HUDEP-2 (cell line): ENCODE data around the gene AP2M1.
"Not testable (repeated sequence)": the region's sequence is repeated elsewhere in the genome, so short reads cannot be mapped to it uniquely, and the experiment has no call there.

Experiments used
- DNase-seq, 76 experiments: peaks; one replicate each; lab custom pipeline; 2025; ENCODE audit not compliant: unreplicated experiment in 76 of 76; lab: John Stamatoyannopoulos, UW

Gene AP2M1

DNA sequence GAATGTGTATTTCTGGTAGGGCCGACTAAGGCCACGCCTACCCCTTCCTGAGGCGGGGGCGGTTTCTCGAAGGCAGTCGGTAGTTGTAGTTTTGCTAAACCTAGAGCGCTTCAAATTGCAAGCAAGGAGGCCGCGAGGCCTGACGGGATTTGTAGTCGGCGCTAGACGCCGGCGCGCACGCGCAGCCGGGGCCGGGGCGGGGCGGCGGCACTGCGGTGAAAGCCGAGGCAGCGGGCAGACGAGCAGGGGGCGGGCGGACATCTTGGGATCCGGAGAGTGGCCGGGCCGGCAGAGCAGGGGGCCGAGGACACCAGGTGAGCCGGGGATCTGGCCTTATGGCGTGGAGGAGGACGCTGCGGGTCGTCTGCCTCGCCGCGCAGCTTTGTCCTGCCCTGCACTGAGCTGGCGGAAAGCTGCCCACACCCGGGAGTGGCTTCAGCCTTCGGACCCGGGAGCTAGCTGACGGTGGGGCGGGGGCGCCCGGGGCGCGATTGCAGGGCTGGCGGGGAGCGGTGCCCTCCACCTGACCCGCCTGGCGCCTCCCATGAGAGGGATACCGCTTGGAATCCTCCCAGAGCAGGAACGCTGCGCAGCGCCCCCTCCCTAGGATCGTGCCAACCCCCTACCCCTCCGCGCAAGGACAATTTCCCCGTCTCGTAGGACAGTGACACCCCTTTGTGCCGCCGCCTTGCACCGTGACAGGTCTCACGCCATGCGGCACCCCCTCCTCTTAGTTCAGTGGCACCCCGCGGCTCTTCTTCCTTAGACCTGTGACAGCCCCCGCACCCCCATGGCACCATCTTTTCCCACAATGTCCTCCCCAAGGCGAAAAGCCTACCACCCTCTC lies at the start of gene AP2M1:
TSS of gene AP2M1 (plus strand) at position 210 of the 847 bp plus-strand sequence. CDS start 2,139 bp downstream, outside the sequence.
- DNase-seq = peak; percentile 29 to 99 (median 95)

DNA sequence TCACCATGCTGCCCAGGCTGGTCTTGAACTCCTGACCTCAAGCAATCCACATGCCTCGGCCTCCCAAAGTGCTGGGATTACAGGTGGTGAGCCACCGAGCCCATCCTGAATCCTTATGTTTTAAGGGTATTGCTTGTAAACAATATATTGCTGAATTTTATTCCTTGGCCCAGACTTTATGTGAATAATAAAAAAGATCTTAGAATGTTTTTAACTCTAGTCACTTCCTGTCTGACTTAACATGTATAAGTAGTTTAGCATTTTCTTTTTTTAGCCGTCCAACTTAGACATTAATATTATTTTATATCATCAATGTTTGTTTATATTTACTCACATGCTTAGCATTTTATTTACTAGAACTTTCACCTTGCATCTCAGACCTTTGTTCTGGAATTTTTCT lies 48.6 kb upstream of the AP2M1 start:
- no peak for DNase-seq

DNA sequence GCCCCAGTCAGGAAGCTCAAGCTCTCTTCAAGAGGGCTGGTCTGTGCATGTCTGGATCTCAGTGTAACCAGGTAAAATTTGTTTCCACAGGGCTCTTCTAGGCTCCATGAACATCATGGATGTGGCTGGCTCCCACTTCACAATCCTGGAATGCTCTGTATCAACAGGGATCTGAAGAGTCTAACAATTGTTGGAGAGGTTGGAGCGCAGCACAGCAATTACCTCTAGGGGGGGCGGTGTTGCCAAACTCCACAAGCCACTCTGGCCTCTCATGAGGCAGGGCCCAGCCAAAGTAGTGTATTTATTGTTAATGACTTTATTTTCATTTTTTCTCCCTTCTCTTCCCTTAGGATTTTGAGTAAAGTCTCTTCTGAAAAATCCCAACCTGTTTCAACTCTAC lies 45.6 kb upstream of the AP2M1 start:
- DNase-seq = peak in 43 of 76 experiments; percentile 5 to 49 (median 21)

DNA sequence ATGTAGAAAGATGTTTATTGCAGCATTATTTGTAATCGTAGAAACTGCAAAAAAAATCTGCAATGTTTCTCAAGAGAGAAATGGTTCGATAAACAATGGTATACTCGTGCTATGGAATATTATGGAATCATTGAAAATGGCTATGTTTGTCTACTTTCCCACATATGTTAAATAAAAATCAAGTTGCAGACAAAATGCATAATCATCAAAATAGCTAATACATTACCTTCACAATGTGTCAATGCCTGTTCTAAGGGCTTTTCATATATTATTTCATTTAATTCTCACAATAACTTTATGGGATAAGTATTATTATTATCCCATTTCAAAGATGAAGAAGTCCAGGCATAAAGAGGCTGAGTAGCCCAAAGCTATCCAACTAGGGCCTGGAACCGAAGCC lies 41.7 kb upstream of the AP2M1 start:
- DNase-seq = no peak

DNA sequence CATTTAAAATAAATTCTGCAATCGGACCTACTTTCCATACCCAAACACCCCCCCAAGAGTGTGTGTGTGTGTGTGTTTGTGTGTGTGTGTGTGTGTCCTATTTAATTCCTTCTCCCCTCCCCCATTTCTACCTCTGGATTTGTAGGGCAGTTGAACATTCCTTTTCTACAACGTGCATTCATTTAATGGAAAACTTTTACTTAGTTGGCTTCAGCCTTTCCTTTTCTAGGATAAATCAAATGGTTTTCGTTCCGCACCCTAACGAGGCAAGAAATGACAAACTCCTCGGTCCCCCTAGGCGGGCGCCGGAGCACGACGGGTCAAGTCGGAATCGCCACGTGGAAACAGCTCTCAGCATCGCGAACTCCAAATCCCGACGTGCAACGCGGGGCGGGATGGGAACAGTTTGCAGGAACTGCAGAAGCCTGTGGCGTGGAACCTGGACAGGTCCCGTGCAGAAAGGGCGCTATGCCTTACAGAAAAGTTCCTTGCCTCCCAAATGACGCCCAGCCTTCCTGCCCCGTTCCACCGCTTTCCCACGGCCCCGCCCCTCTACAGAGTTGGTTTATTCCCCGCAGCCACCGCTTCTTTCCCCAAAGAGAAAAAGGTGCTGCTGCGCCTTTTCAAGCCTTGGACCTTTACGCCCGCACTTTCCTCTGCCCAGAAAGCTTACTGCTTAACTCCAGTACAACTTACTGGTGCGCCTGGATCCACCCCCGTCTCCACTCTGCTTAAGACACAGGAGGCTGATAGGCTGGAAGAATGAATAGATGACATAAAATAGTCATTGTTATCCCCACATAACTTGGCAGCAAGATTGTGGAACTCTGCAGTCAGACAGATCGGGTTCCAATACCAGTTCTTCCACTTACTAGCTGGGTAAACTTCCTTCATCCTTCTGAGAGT lies 40.6 kb upstream of the AP2M1 start:
- DNase-seq = peak in 73 of 76 experiments; percentile 10 to 84 (median 69)

DNA sequence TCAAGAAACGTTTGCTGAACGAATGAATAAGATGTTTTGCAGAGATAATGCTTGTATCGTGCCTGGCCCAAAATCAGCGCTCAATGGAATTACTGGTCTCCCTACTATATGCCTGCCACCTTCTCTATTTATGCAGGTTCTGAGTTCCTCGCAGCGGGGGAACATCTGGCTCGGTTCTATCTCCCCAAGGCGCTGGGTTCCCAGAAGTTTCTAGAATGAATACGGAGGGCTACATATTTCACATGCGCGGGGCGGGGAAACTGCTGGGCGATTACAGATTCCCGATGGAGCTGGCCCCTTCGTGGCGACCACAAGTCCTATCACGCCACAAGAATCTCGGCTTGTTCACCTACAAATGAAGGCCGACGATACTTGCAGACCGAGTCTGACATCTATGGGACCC lies 39.9 kb upstream of the AP2M1 start:
- peak in 8 of 76 experiments; percentile 34 to 58 (median 42) for DNase-seq

DNA sequence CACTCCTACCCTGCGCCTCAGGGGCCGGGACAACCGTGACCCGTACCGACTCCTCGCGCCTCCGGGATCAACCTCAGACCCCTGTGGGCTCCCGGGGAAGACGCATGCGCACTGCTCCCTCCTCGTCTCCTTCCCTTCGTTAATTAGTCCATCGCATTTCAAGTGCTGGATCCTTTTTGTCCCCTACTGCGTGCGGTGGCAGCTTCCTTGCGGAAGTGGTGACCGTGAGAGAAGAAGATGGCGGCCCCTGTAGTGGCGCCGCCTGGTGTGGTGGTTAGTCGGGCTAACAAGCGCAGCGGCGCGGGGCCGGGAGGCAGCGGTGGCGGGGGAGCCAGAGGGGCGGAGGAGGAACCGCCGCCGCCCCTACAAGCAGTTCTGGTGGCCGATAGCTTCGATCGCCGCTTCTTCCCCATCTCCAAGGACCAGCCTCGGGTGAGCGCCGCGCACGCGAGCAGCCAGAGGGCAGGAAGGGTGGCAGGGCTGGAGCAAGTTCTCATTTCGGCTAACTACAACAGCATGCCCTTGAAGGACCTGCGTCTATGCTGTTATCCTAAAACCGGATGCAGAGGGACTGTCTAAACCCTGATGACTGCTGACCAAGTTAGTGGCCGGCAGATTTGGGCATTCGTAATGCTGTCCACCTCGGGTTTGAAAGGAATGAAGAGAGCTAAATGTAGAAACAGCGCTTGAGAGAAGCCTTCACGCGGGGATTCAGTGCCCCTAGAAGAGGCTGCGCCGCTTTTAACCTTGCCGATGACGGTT lies 39.3 kb upstream of the AP2M1 start, which contains the start of gene EIF2B5:
TSS of gene EIF2B5 (plus strand) at position 210 of the 762 bp plus-strand sequence. CDS start at position 238, 28 bp downstream.
- DNase-seq = peak in 74 of 76 experiments; percentile 19 to 89 (median 80)

DNA sequence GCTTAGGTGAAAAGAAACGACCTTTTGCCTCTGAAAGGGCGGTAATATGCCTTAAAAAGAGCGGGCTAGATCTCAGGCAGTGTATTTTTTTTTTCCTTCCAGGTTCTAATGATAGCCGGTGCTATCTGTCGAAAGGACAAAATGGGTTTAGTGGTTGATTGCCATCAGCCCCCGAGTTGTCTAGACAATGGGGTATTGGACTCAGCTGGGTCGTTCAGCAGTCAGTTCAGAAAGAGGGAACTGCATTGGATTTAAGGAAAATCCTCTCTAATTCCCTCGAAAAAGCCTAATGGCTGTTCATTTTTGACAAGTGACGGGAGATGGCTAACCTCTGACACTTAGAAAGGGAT lies 38.8 kb upstream of the AP2M1 start:
- DNase-seq = peak in 3 of 76 experiments; percentile 11 to 15 (median 12)

DNA sequence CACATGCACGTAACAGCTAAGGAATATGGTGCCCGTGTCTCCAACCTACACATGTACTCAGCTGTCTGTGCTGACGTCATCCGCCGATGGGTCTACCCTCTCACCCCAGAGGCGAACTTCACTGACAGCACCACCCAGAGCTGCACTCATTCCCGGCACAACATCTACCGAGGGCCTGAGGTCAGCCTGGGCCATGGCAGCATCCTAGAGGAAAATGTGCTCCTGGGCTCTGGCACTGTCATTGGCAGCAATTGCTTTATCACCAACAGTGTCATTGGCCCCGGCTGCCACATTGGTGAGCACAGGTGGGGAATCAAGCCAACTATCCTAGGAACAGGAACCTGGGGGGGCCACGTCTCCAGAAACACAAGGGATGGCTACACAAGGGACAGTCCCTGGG lies 34.2 kb upstream of the AP2M1 start:
- no peak for DNase-seq

DNA sequence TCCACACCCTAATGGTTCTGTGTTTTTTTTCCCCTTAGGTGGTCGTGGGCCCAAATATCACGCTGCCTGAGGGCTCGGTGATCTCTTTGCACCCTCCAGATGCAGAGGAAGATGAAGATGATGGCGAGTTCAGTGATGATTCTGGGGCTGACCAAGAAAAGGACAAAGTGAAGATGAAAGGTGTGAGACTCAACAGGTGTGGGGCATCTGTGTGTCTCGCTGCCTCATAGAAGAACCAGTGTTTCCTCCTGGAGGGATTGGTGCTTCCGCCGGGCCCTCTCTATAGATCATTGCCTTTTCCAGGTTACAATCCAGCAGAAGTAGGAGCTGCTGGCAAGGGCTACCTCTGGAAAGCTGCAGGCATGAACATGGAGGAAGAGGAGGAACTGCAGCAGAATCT lies 32.5 kb upstream of the AP2M1 start:
- no peak for DNase-seq

DNA sequence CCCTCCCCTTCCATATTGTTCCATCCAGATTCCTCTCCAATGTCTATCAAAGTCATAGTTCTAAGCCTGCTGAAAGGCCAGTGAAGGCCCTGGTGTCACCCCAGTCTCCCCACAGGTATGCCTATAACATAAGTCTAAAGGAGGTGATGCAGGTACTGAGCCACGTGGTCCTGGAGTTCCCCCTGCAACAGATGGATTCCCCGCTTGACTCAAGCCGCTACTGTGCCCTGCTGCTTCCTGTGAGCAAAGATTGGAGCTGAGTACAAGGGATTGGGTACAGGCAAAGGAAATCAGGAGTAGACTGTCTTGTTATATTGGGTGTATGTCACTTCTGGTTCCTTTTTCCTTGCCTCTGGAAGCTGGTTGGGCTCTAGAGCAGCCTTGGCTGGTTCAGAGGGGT lies 31.3 kb upstream of the AP2M1 start:
- DNase-seq = no peak

DNA sequence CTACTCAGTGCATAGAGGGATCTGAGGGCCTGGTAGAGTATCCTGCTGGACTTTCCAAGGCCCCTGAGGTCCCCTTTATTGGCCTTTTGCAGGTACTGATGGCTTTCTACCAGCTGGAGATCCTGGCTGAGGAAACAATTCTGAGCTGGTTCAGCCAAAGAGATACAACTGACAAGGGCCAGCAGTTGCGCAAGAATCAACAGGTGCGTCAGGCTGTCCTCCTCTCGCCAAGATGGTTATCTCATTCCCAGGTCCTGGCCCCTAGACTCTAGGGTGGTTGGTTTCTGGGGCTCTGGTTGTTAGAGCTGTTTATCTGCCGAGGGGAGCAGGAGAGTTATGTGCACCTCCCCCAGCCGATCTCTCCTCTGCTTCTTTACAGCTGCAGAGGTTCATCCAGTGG lies 30.1 kb upstream of the AP2M1 start:
- DNase-seq = no peak

DNA sequence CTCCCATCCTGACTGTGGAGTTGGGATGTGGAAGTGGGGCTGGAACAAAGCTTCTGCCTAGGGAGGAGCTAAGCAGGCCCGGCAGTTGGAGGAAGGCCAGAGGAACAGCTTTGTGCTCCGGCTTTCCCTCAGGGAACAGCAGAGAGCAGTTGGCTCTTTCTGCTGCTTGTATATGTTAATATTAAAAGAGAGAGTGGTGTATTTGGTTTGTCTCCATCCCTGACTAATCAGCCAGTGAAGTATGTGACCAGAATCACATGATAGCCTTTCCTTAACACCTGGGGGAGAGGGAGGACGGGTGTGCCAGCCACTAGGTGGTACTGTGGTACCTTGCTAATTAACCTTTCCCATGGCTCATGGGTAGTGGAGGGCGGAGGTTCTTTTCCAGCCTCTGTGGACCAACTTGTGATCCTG lies 29.5 kb upstream of the AP2M1 start:
- peak in 19 of 76 experiments; percentile 2 to 50 (median 12) for DNase-seq

DNA sequence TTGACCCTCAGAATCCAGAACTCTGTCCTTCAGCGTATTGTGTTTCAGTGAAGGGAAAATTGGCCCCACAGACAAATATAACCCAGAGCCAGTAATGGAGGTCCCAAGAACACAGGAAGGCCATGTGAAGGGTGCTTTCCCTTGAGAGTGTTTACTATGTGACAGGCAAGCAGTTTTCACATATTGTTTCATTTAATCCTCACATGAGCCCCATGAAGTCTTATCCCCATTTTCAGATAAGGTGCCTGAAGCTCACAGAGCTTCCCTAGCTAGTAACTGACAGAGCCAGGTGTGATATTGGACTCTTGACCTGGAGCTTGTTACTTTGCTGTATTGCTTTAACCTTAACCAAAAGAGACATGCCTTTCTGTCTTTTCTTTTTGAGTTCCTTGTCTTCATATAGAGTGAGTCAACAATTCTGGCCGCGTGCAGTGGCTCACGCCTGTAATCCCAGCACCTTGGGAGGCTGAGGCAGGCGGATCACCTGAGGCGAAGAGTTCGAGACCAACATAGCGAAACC lies 28.8 kb upstream of the AP2M1 start:
- no peak for DNase-seq

DNA sequence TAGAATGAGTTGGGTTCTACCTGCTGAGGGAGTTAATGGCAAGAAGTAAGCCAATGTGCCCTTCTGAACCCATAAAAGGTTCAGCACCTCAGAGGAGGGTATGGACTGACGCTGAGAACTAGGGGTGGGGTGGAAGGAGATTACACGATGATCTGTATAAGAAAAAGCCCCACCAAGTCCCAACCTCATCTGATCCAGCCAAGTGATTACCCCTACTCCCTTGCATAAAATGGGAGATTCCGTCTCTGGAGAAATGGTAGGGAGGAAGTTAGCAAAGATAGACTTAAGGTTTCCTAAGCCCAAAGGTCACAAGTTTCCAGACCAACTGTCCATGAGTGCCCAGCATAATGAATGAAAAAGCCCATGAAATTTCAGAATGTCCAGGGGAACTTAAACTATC lies 26.6 kb upstream of the AP2M1 start:
- no peak for DNase-seq

DNA sequence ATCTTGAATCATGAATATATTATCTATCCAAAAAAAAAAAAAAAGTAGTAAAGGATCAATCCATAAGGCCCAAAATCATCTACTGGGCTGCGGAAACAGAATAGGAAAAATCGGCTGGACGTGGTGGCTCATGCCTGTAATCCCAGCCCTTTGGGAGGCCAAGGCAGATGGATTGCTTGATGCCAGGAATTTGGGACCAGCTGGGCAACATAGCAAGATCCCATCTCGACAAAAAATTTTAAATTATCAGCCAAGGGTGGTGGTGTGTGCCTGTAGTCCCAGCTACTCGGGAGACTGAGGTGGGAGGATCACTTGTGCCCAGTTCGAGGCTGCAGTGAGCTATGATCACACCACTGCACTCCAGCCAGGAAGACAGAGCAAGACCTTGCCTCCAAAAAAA lies 25.5 kb upstream of the AP2M1 start:
- DNase-seq = no peak

DNA sequence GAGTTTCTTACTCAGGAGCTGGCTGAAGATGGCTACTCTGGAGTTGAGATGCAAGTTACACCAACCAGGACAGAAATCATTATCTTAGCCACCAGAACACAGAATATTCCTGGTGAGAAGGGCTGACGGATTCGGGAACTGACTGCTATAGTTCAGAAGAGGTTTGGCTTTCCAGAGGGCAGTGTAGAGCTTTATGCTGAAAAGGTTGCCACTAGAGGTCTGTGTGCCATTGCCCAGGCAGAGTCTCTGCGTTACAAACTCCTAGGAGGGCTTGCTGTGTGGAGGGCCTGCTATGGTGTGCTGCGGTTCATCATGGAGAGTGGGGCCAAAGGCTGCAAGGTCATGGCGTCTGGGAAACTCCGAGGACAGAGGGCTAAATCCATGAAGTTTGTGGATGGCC lies 24.9 kb upstream of the AP2M1 start:
- DNase-seq = not testable (repeated sequence)

DNA sequence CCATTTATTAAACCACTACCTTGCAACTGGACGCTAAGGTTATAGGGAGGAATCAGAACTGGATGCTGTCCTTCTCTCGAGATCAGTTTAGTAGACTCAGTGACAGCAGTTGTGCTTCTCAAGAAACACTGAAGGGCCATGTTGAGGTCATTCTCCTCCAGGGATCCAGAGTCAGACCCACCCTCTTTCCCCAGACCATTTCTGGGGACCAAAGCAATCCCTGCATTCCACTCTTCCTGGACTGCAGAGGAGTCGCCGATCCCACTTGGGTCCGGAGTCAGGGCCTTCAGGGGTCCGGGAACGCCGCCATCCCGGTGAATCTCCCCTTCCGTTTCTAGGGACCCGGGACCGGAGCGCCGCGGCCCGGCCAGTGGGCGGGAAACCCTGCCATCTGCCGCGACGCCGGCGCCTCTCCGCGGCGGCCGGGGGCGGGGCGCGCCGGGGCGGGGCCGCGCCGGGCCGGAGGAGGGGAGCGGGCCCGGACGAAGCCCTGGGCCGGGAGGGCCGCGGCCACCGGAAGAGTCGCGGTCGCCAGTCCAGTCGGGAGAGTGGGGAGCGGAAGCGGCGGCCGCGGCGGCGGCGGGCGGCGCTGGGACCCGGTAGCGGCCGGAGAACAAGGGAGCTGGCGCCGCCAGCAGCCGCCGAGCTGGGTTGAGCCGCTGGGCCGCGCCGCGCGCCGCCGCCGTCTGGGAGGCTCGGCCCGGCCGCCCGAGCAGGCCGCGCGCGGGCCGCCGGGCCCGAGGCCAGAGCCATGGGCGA lies 19.6 kb upstream of the AP2M1 start, which contains the start of gene DVL3:
TSS of gene DVL3 (plus strand) at position 493 of the 759 bp plus-strand sequence. CDS start at position 752, 259 bp downstream.
- peak in 16 of 76 experiments; percentile 8 to 51 (median 28) for DNase-seq
